Measurements from ENCODE around the gene TTC17. TPM values are rescaled to one million over a fixed set of nuclear protein-coding genes. Genes with fewer than 3 reads are reported as not detected.

The TTC17 gene
- total RNA-seq, 2 experiments from 2014 or later: 71.7 to 72.8 TPM

- CTCF ChIA-PET: no interaction called here
- H3K36me3 Mint-ChIP-seq (ENCODE audit: low read depth): peaks cover 54% of the 10 kb centered on the region
- no peak for DNase-seq
- no peaks in the 10 kb centered on the region for H3K27me3 Mint-ChIP-seq
- H3K4me1 Mint-ChIP-seq: no peaks in the 10 kb centered on the region
- POLR2A ChIA-PET: no interaction called here
- no peaks in the 10 kb centered on the region for H3K9me3 Mint-ChIP-seq
- no peak overlapping the region for H3K27ac Mint-ChIP-seq
- H3K4me3 Mint-ChIP-seq: no peak overlapping the region
Observed at GRCh38 chr11:43493431-43493830, 134.7 kb downstream of the TTC17 start.

GRCh38 chr11:43497144-43497543 lies 138.4 kb downstream of the TTC17 start:
- no peaks in the 10 kb centered on the region for H3K4me1 Mint-ChIP-seq
- H3K27me3 Mint-ChIP-seq: peaks cover 10% of the 10 kb centered on the region
- ChIA-PET POLR2A (no interaction called here), CTCF (no interaction called here)
- H3K27ac Mint-ChIP-seq: no peak overlapping the region
- no peak overlapping the region for H3K4me3 Mint-ChIP-seq
- H3K36me3 Mint-ChIP-seq (ENCODE audit: low read depth): peaks cover 33% of the 10 kb centered on the region
- no peak for DNase-seq
- H3K9me3 Mint-ChIP-seq: no peaks in the 10 kb centered on the region

- POLR2A ChIA-PET: no interaction called here
- H3K27ac Mint-ChIP-seq: no peak overlapping the region
- H3K4me3 Mint-ChIP-seq: no peak overlapping the region
- peaks cover 19% of the 10 kb centered on the region for H3K36me3 Mint-ChIP-seq (ENCODE audit: low read depth)
- no peaks in the 10 kb centered on the region for H3K9me3 Mint-ChIP-seq
- peaks cover 10% of the 10 kb centered on the region for H3K27me3 Mint-ChIP-seq
- CTCF ChIA-PET: no interaction called here
- no peaks in the 10 kb centered on the region for H3K4me1 Mint-ChIP-seq
- DNase-seq: no peak
Observed at GRCh38 chr11:43498561-43498960, 139.8 kb downstream of the TTC17 start.

DNA sequence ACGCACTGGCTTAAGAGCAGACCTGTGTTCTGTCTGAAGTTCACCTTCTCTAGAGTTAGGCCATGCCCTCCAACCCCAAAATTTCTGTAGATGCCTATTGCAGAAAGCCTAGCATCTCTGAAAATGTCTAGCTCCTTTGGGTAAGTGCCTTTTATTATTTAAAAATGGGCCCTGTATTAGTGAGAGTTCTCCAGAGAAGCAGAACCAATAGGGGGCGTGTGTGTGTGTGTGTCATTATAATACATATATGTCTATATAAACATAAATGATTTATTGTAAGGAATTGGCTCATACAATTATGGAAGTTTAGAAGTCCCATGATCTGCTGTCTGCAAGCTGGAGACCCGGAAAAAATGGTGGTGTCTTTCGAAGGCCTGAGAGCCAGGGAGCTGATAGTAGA lies 144.7 kb downstream of the TTC17 start:
- Mint-ChIP-seq H3K9me3 (no peaks in the 10 kb centered on the region), H3K27ac (no peak overlapping the region), H3K4me1 (peaks cover 9% of the 10 kb centered on the region), H3K4me3 (no peak overlapping the region), H3K27me3 (peaks cover 11% of the 10 kb centered on the region), H3K36me3 (ENCODE audit: low read depth) (no peaks in the 10 kb centered on the region)
- no peak for DNase-seq
- ChIA-PET POLR2A (no interaction called here), CTCF (interaction anchor here (0.6 to 1.8 kb wide), 3 partner anchors 62 to 348 kb away, joined by 3 to 4 read pairs (median 4); no protein-coding TSS in a partner anchor)

GRCh38 chr11:43504316-43504950 lies 145.7 kb downstream of the TTC17 start:
- peaks cover 11% of the 10 kb centered on the region for H3K27me3 Mint-ChIP-seq
- no peak for DNase-seq
- POLR2A ChIA-PET: no interaction called here

GRCh38 chr11:43505171-43505570 lies 146.5 kb downstream of the TTC17 start:
- DNase-seq: no peak
- Mint-ChIP-seq H3K4me1 (peaks cover 13% of the 10 kb centered on the region), H3K36me3 (ENCODE audit: low read depth) (no peaks in the 10 kb centered on the region), H3K27me3 (peaks cover 11% of the 10 kb centered on the region), H3K9me3 (no peaks in the 10 kb centered on the region), H3K27ac (no peak overlapping the region), H3K4me3 (no peak overlapping the region)
- POLR2A ChIA-PET: no interaction called here
- CTCF ChIA-PET: no interaction called here

More at GRCh38 chr11:43504316-43504950, 145.7 kb downstream of the TTC17 start:
- CTCF ChIA-PET: interaction anchor here (1.1 to 1.8 kb wide), 2 partner anchors 61 to 347 kb away, joined by 3 to 4 read pairs; no protein-coding TSS in a partner anchor
- no peak overlapping the region for H3K27ac Mint-ChIP-seq
- no peaks in the 10 kb centered on the region for H3K9me3 Mint-ChIP-seq
- H3K4me3 Mint-ChIP-seq: no peak overlapping the region
- no peaks in the 10 kb centered on the region for H3K36me3 Mint-ChIP-seq (ENCODE audit: low read depth)
- peaks cover 13% of the 10 kb centered on the region for H3K4me1 Mint-ChIP-seq

DNA sequence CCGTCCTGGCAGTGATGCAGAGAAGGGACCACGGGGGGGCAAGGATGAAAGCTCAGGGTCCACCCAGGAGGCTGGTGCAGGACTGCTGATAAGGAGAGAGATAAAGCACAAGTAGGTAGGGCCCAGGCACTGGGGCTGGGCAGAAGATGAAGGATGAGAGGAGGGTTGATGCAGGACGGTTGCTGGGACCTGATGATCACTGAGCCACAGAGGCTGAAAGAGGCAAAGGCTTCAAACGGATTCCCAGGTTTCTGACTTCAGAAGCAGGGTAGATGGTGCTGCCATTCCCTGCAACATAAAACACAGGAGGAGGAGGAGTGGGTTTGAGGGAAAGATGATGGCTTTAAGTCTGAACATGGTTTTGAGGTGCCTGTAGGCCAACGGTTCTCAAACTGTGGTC lies 148.5 kb downstream of the TTC17 start:
- CTCF ChIA-PET: no interaction called here
- no peak for DNase-seq
- POLR2A ChIA-PET: no interaction called here
- Mint-ChIP-seq H3K9me3 (no peaks in the 10 kb centered on the region), H3K27ac (no peak overlapping the region), H3K36me3 (ENCODE audit: low read depth) (no peaks in the 10 kb centered on the region), H3K4me3 (no peak overlapping the region), H3K4me1 (peaks cover 13% of the 10 kb centered on the region), H3K27me3 (peaks cover 5% of the 10 kb centered on the region)

GRCh38 chr11:43508511-43508918 lies 149.8 kb downstream of the TTC17 start:
- DNase-seq: no peak
- Mint-ChIP-seq H3K9me3 (no peaks in the 10 kb centered on the region), H3K4me1 (peaks cover 13% of the 10 kb centered on the region), H3K4me3 (no peak overlapping the region), H3K36me3 (ENCODE audit: low read depth) (no peaks in the 10 kb centered on the region), H3K27ac (no peak overlapping the region), H3K27me3 (peaks cover 8% of the 10 kb centered on the region)
- ChIA-PET POLR2A (no interaction called here), CTCF (no interaction called here)

GRCh38 chr11:43511959-43512358 lies 153.2 kb downstream of the TTC17 start:
- Mint-ChIP-seq H3K27me3 (peaks cover 7% of the 10 kb centered on the region), H3K36me3 (ENCODE audit: low read depth) (no peaks in the 10 kb centered on the region), H3K4me1 (peaks cover 13% of the 10 kb centered on the region), H3K4me3 (no peak overlapping the region), H3K9me3 (no peaks in the 10 kb centered on the region), H3K27ac (no peak overlapping the region)
- no peak for DNase-seq
- ChIA-PET CTCF (no interaction called here), POLR2A (no interaction called here)

- H3K36me3 Mint-ChIP-seq (ENCODE audit: low read depth): no peaks in the 10 kb centered on the region
- no peak overlapping the region for H3K4me3 Mint-ChIP-seq
- H3K9me3 Mint-ChIP-seq: no peaks in the 10 kb centered on the region
- DNase-seq: no peak
- ChIA-PET POLR2A (no interaction called here), CTCF (no interaction called here)
- no peak overlapping the region for H3K27ac Mint-ChIP-seq
- H3K4me1 Mint-ChIP-seq: no peaks in the 10 kb centered on the region
- peaks cover 7% of the 10 kb centered on the region for H3K27me3 Mint-ChIP-seq
Observed at GRCh38 chr11:43515090-43515489, 156.4 kb downstream of the TTC17 start.

GRCh38 chr11:43516316-43516850 lies 157.7 kb downstream of the TTC17 start:
- ChIA-PET CTCF (no interaction called here), POLR2A (no interaction called here)
- Mint-ChIP-seq H3K27me3 (peaks cover 3% of the 10 kb centered on the region), H3K4me1 (no peaks in the 10 kb centered on the region), H3K9me3 (peaks cover 11% of the 10 kb centered on the region), H3K4me3 (no peak overlapping the region), H3K27ac (no peak overlapping the region), H3K36me3 (ENCODE audit: low read depth) (no peaks in the 10 kb centered on the region)
- DNase-seq: no peak

DNA sequence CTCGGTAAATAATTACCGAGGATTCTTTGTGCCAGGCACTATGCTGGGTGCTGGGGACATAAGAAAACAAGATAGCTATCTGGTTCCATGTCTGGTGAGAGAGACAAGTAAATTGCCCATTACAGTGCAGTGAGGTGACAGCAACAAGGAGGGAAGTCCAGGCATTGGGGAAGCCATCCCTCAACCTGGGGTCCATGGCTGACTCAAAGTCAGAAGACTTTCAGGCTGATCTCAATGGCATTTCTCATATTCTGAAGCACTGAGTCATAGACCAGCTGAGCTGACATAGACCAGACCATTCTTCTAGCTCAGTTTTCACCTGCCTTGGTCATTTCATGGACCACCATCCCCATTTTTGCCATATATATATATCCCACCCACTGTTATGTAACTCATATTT lies 158.8 kb downstream of the TTC17 start:
- ChIA-PET CTCF (no interaction called here), POLR2A (no interaction called here)
- H3K9me3 Mint-ChIP-seq: peaks cover 11% of the 10 kb centered on the region
- no peaks in the 10 kb centered on the region for H3K4me1 Mint-ChIP-seq
- H3K4me3 Mint-ChIP-seq: no peak overlapping the region
- no peaks in the 10 kb centered on the region for H3K36me3 Mint-ChIP-seq (ENCODE audit: low read depth)
- H3K27ac Mint-ChIP-seq: no peak overlapping the region
- no peak for DNase-seq
- peaks cover under 1% of the 10 kb centered on the region for H3K27me3 Mint-ChIP-seq

DNA sequence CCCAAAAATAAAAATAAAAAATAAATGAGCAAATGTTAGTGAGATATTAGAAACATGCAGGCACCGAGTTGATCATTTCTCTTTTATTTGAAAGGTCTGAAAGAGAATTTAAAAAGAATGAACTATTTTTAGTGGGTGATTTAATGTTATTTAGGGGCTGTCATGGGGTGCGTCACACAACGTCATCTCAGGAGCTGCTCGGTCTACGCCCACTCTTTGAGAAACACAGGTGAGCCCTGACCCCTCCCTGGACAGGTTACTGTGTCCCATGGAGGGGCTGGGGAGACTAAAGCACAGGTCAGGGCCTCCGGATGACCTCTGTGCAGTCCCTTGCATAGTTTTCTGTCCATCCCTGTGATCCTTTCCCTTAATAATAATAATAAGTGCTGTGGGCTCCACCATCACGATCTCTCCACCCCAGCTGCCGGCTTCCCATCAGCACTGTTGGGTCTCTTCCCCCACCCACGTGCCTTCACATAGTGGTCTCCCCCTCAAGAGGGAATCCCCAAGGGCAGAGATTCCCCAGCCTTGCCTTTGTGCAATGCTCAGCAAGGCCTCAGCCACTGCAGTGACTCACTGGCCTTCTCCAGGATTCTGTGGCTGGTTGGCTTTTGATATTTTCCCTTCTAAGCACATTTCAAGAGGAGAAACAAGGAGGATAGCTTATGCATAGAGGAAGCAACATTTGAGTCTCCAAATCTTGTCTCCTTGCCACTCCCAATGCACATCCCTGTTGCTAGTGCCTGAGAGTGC lies 159.9 kb downstream of the TTC17 start:
- Mint-ChIP-seq H3K27ac (no peak overlapping the region), H3K36me3 (ENCODE audit: low read depth) (no peaks in the 10 kb centered on the region), H3K9me3 (peaks cover 11% of the 10 kb centered on the region), H3K4me1 (no peaks in the 10 kb centered on the region), H3K4me3 (no peak overlapping the region), H3K27me3 (no peaks in the 10 kb centered on the region)
- no peak for DNase-seq
- ChIA-PET POLR2A (no interaction called here), CTCF (no interaction called here)

GRCh38 chr11:43521471-43521870 lies 162.8 kb downstream of the TTC17 start:
- CTCF ChIA-PET: no interaction called here
- H3K4me3 Mint-ChIP-seq: no peak overlapping the region
- no peak for DNase-seq
- no peaks in the 10 kb centered on the region for H3K27me3 Mint-ChIP-seq
- POLR2A ChIA-PET: no interaction called here
- no peaks in the 10 kb centered on the region for H3K4me1 Mint-ChIP-seq
- H3K36me3 Mint-ChIP-seq (ENCODE audit: low read depth): no peaks in the 10 kb centered on the region
- H3K9me3 Mint-ChIP-seq: peaks cover 11% of the 10 kb centered on the region
- H3K27ac Mint-ChIP-seq: no peak overlapping the region

Data from activated CD4-positive, alpha-beta memory T cell treated with anti-CD3 and anti-CD28 coated beads, Interleukin-2, amount 10 ng/mL, durations not matched to agents 7 days and 5 days (primary cell).